GM23338 (cell line): ENCODE measurements around the gene USP32. TPM values are rescaled to one million over a fixed set of nuclear protein-coding genes. Genes with fewer than 3 reads are reported as not detected.
A peak's percentile ranks its signal among the peaks of the same experiment; 100 is the strongest.

Experiments used
- ATAC-seq: fragments of 200-7000 bp; cut with Tn5 transposase; 3 replicates; pipeline ENCODE4 v1.9.1; 2020
- DNase-seq: peaks from one replicate; pipeline ENCODE4 v3.0.0-alpha.2; 2015; ENCODE audit warnings: low spot score
- H2AFZ ChIP-seq: fragments of 200-600 bp; sonication (generic); 2 replicates; pipeline ENCODE4 v1.8.0; 2016; ENCODE audit warnings: antibody characterized with exemption, mild to moderate bottlenecking, moderate library complexity
- H3F3A ChIP-seq: fragments of 200-600 bp; sonication (generic); replicated peaks from 2 replicates; pipeline ENCODE4 v1.8.0; 2017; ENCODE audit warnings: antibody characterized with exemption, mixed run types, low read depth
- H3K27ac ChIP-seq: fragments of 200-600 bp; sonication (generic); 2 replicates; pipeline ENCODE4 v1.6.1; 2016; ENCODE audit warnings: low read depth
- H3K27me3 ChIP-seq: fragments of 200-600 bp; sonication (generic); 2 replicates; pipeline ENCODE4 v1.8.0; 2016; ENCODE audit warnings: mild to moderate bottlenecking, mixed run types, moderate library complexity; ENCODE audit not compliant: insufficient read depth
- H3K36me3 ChIP-seq: fragments of 200-600 bp; sonication (generic); 2 replicates; pipeline ENCODE4 v1.8.0; 2016; ENCODE audit warnings: mild to moderate bottlenecking; ENCODE audit not compliant: insufficient read depth
- H3K4me1 ChIP-seq: fragments of 200-600 bp; sonication (generic); 2 replicates; pipeline ENCODE4 v1.8.0; 2016; ENCODE audit warnings: mild to moderate bottlenecking, moderate library complexity; ENCODE audit not compliant: insufficient read depth
- H3K4me2 ChIP-seq: fragments of 200-600 bp; sonication (generic); 2 replicates; pipeline ENCODE4 v1.7.1; 2017; ENCODE audit warnings: mixed run types
- H3K4me3 ChIP-seq: fragments of 200-600 bp; sonication (generic); 2 replicates; pipeline ENCODE4 v1.6.1; 2016; ENCODE audit warnings: mixed run types
- H3K79me2 ChIP-seq: fragments of 200-600 bp; sonication (generic); replicated peaks from 2 replicates; pipeline ENCODE4 v1.8.0; 2017; ENCODE audit warnings: mild to moderate bottlenecking; ENCODE audit not compliant: insufficient read depth
- H3K9me2 ChIP-seq: fragments of 200-600 bp; sonication (generic); 2 replicates; pipeline ENCODE4 v1.8.0; 2017; ENCODE audit not compliant: insufficient read depth
- H4K20me1 ChIP-seq: fragments of 200-600 bp; sonication (generic); replicated peaks from 2 replicates; pipeline ENCODE4 v1.8.0; 2017; ENCODE audit warnings: mild to moderate bottlenecking; ENCODE audit not compliant: insufficient read depth
- H3K27ac Mint-ChIP-seq: 2 replicates; pipeline ENCODE4 v1.8.0; 2020; ENCODE audit warnings: inconsistent platforms, mild to moderate bottlenecking, moderate library complexity, mixed read lengths
- H3K27me3 Mint-ChIP-seq: 3 replicates; pipeline ENCODE4 v1.8.0; 2022; ENCODE audit warnings: low read depth, mild to moderate bottlenecking, moderate library complexity, mixed read lengths, inconsistent platforms; ENCODE audit not compliant: insufficient read depth, poor library complexity
- H3K36me3 Mint-ChIP-seq: 3 replicates; pipeline ENCODE4 v1.8.0; 2021; ENCODE audit warnings: low read depth, mild to moderate bottlenecking, inconsistent platforms, moderate library complexity, mixed read lengths
- H3K4me1 Mint-ChIP-seq: 3 replicates; pipeline ENCODE4 v1.8.0; 2020; ENCODE audit warnings: mild to moderate bottlenecking, inconsistent platforms, mixed read lengths
- H3K4me3 Mint-ChIP-seq: 3 replicates; pipeline ENCODE4 v1.8.0; 2021; ENCODE audit warnings: moderate library complexity, mild to moderate bottlenecking, inconsistent platforms, mixed read lengths
- H3K9me3 Mint-ChIP-seq: 3 replicates; pipeline ENCODE4 v1.8.0; 2020; ENCODE audit warnings: moderate library complexity, mild to moderate bottlenecking, inconsistent platforms, mixed read lengths
- CREB1 ChIP-seq: fragments of 250-450 bp; sonication (Bioruptor Pico); IDR thresholded peaks from 2 replicates; pipeline ENCODE4 v1.5.0; 2020; ENCODE audit warnings: low read depth, mild to moderate bottlenecking, moderate library complexity
- EZH2phosphoT487 ChIP-seq: fragments of 200-600 bp; sonication (generic); IDR thresholded peaks from one replicate; pipeline ENCODE4 v1.8.1; 2018; ENCODE audit warnings: antibody characterized with exemption; ENCODE audit not compliant: unreplicated experiment
- NANOG ChIP-seq: IDR thresholded peaks from 2 replicates; pipeline ENCODE4 v1.6.1; 2016; ENCODE audit warnings: antibody characterized with exemption, borderline replicate concordance
- POLR2AphosphoS5 ChIP-seq: IDR thresholded peaks from 2 replicates; pipeline ENCODE4 v1.6.1; 2016; ENCODE audit warnings: antibody characterized with exemption, low read depth
- STAT1 ChIP-seq: IDR thresholded peaks from one replicate; pipeline ENCODE4 v1.6.1; 2016; ENCODE audit warnings: antibody characterized with exemption; ENCODE audit not compliant: unreplicated experiment
- ZNF114 ChIP-seq: fragments of 250-450 bp; sonication (Bioruptor Pico); IDR thresholded peaks from 2 replicates; pipeline ENCODE4 v1.5.0; 2020; ENCODE audit warnings: mild to moderate bottlenecking, moderate library complexity
- ZNF331 ChIP-seq: fragments of 250-450 bp; sonication (Bioruptor Pico); IDR thresholded peaks from 2 replicates; pipeline ENCODE4 v1.5.0; 2020; ENCODE audit warnings: low read depth, mild to moderate bottlenecking, moderate library complexity
- ZNF462 ChIP-seq: fragments of 250-450 bp; sonication (Bioruptor Pico); IDR thresholded peaks from 2 replicates; pipeline ENCODE4 v1.5.0; 2020; ENCODE audit warnings: mild to moderate bottlenecking, moderate library complexity
- polyA plus RNA-seq: library from polyadenylated mRNA; unstranded; fragments of >200 nt; fragmentation: Nextera tagmentation; extraction: Ambion mirVana; gene quantifications from 2 replicates; pipeline ENCODE4 v1.2.1, GENCODE V29; 2016
- total RNA-seq: library from RNA; depleted of rRNA; stranded (reverse); fragments of >200 nt; shearing (Covaris generic); gene quantifications from 2 replicates; pipeline ENCODE4 v1.2.3, GENCODE V29; 2014
- TF ChIP-seq, protein P1 (sequence below): IDR thresholded peaks from one replicate; pipeline ENCODE4 v1.6.1; 2018; ENCODE audit warnings: antibody characterized with exemption; ENCODE audit not compliant: unreplicated experiment
- TF ChIP-seq, protein P2 (sequence below): IDR thresholded peaks from 2 replicates; pipeline ENCODE4 v1.6.1; 2016; ENCODE audit warnings: antibody characterized with exemption

Gene USP32
- total and polyA plus RNA-seq, 2 experiments from 2014 or later, result 43.6 to 129 TPM

- peaks cover 7% of the 10 kb centered on the region; the same call in 1 of the 3 replicates for H3K36me3 Mint-ChIP-seq
- no peaks in the 10 kb centered on the region for H3K9me3 Mint-ChIP-seq
- no peak for DNase-seq
Observed at GRCh38 chr17:60352071-60352470, 39.9 kb downstream of the USP32 start.

More at GRCh38 chr17:60352071-60352470, 39.9 kb downstream of the USP32 start:
- no peak overlapping the region for H2AFZ ChIP-seq
- no peak for TF ChIP-seq EZH2phosphoT487
- TF ChIP-seq STAT1, result no peak
- TF ChIP-seq CREB1 (CRISPR knock-in tag), result no peak
- TF ChIP-seq, protein P1, sequence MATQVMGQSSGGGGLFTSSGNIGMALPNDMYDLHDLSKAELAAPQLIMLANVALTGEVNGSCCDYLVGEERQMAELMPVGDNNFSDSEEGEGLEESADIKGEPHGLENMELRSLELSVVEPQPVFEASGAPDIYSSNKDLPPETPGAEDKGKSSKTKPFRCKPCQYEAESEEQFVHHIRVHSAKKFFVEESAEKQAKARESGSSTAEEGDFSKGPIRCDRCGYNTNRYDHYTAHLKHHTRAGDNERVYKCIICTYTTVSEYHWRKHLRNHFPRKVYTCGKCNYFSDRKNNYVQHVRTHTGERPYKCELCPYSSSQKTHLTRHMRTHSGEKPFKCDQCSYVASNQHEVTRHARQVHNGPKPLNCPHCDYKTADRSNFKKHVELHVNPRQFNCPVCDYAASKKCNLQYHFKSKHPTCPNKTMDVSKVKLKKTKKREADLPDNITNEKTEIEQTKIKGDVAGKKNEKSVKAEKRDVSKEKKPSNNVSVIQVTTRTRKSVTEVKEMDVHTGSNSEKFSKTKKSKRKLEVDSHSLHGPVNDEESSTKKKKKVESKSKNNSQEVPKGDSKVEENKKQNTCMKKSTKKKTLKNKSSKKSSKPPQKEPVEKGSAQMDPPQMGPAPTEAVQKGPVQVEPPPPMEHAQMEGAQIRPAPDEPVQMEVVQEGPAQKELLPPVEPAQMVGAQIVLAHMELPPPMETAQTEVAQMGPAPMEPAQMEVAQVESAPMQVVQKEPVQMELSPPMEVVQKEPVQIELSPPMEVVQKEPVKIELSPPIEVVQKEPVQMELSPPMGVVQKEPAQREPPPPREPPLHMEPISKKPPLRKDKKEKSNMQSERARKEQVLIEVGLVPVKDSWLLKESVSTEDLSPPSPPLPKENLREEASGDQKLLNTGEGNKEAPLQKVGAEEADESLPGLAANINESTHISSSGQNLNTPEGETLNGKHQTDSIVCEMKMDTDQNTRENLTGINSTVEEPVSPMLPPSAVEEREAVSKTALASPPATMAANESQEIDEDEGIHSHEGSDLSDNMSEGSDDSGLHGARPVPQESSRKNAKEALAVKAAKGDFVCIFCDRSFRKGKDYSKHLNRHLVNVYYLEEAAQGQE, result no peak
- TF ChIP-seq, protein P2, sequence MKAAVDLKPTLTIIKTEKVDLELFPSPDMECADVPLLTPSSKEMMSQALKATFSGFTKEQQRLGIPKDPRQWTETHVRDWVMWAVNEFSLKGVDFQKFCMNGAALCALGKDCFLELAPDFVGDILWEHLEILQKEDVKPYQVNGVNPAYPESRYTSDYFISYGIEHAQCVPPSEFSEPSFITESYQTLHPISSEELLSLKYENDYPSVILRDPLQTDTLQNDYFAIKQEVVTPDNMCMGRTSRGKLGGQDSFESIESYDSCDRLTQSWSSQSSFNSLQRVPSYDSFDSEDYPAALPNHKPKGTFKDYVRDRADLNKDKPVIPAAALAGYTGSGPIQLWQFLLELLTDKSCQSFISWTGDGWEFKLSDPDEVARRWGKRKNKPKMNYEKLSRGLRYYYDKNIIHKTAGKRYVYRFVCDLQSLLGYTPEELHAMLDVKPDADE, result no peak
- TF ChIP-seq ZNF462 (CRISPR knock-in tag), result no peak
- no peak for TF ChIP-seq POLR2AphosphoS5
- no peak for TF ChIP-seq ZNF114 (CRISPR knock-in tag)
- TF ChIP-seq NANOG, result no peak
- no peak for TF ChIP-seq ZNF331 (CRISPR knock-in tag)
- H3K4me2 ChIP-seq, result no peak overlapping the region
- no peak for ATAC-seq
- H3K27me3 Mint-ChIP-seq, result peaks cover 5% of the 10 kb centered on the region
- H3K79me2 ChIP-seq, result peaks cover 99% of the 10 kb centered on the region
- H3K4me3 Mint-ChIP-seq, result no peak overlapping the region
- H3K27ac ChIP-seq, result peak overlapping the region; percentile 15; the same call in 1 of the 2 replicates
- H3K36me3 ChIP-seq, result no peaks in the 10 kb centered on the region
- H3K4me3 ChIP-seq, result no peak overlapping the region
- H4K20me1 ChIP-seq, result peaks cover 65% of the 10 kb centered on the region
- H3F3A ChIP-seq, result no peaks in the 10 kb centered on the region
- peaks cover 19% of the 10 kb centered on the region for H3K4me1 ChIP-seq
- no peaks in the 10 kb centered on the region for H3K9me2 ChIP-seq
- H3K27ac Mint-ChIP-seq, result no peak overlapping the region
- H3K4me1 Mint-ChIP-seq, result peaks cover 23% of the 10 kb centered on the region
- H3K27me3 ChIP-seq, result no peaks in the 10 kb centered on the region
